Measurements from ENCODE around the gene GOLGA8N.
"Not testable (repeated sequence)": the region's sequence is repeated elsewhere in the genome, so short reads cannot be mapped to it uniquely, and the experiment has no call there.

Gene GOLGA8N

GRCh38 chr15:32593151-32593550 lies at the start of gene GOLGA8N:
Gene GOLGA8N, plus strand, starts transcription at chr15:32593456.
- not testable (repeated sequence) for DNase-seq

- DNase-seq, result not testable (repeated sequence)
These were observed 49.8 kb upstream of the GOLGA8N start for GRCh38 chr15:32543456-32543855.

- DNase-seq, result not testable (repeated sequence)
These were observed 48.1 kb upstream of the GOLGA8N start for GRCh38 chr15:32545129-32545528.

- DNase-seq, result not testable (repeated sequence)
These were observed 38.7 kb upstream of the GOLGA8N start for GRCh38 chr15:32554587-32554986.

- DNase-seq, result not testable (repeated sequence)
These were observed 31.1 kb upstream of the GOLGA8N start for GRCh38 chr15:32562198-32562597.

- DNase-seq, result not testable (repeated sequence)
These were observed 24.3 kb upstream of the GOLGA8N start for GRCh38 chr15:32568988-32569387.

- DNase-seq, result not testable (repeated sequence)
These were observed 14.8 kb upstream of the GOLGA8N start for GRCh38 chr15:32578482-32578881.

- DNase-seq, result not testable (repeated sequence)
These were observed 7.4 kb upstream of the GOLGA8N start for GRCh38 chr15:32585844-32586243.

- not testable (repeated sequence) for DNase-seq
These were observed 16.3 kb downstream of the GOLGA8N start for GRCh38 chr15:32609518-32609917.

- DNase-seq, result not testable (repeated sequence)
These were observed 17.5 kb downstream of the GOLGA8N start for GRCh38 chr15:32610719-32611118.

GRCh38 chr15:32614712-32615050 lies 21.4 kb downstream of the GOLGA8N start:
- not testable (repeated sequence) for DNase-seq

- peak; percentile 85 for DNase-seq
These were observed 22.0 kb downstream of the GOLGA8N start, which contains the start of gene ARHGAP11A for GRCh38 chr15:32615051-32615870. Gene ARHGAP11A, plus strand, starts transcription at chr15:32615504. Its CDS starts 708 bp downstream, at chr15:32616212.

- DNase-seq, result not testable (repeated sequence)
These were observed 22.7 kb downstream of the GOLGA8N start for GRCh38 chr15:32615871-32616426.

GRCh38 chr15:32636410-32636809 lies 43.2 kb downstream of the GOLGA8N start:
- no peak for DNase-seq

- DNase-seq, result no peak
These were observed 43.8 kb downstream of the GOLGA8N start for GRCh38 chr15:32636908-32637567.

GRCh38 chr15:32637704-32638103 lies 44.4 kb downstream of the GOLGA8N start:
- no peak for DNase-seq

GRCh38 chr15:32641517-32642059 lies 48.3 kb downstream of the GOLGA8N start, which contains the start of gene SCG5:
Gene SCG5, plus strand, starts transcription at chr15:32641710. Its CDS starts 1,883 bp downstream, at chr15:32643593.
- no peak for DNase-seq

GRCh38 chr15:32642667-32643435 lies 49.6 kb downstream of the GOLGA8N start:
- DNase-seq, result no peak

GRCh38 chr15:32643907-32644445 lies 50.7 kb downstream of the GOLGA8N start:
- no peak for DNase-seq

- DNase-seq, result no peak
These were observed 53.0 kb downstream of the GOLGA8N start for GRCh38 chr15:32646291-32646690.

- DNase-seq, result no peak
These were observed 56.1 kb downstream of the GOLGA8N start for GRCh38 chr15:32649342-32649741.

GRCh38 chr15:32651229-32651837 lies 58.1 kb downstream of the GOLGA8N start:
- peak; percentile 36 for DNase-seq

All from CD4-positive, alpha-beta T cell treated with Interferon gamma for 1 hour (primary cell).